HepG2 (cell line): ENCODE data around the gene SYNGR1. TPM values are rescaled to one million over a fixed set of nuclear protein-coding genes. Genes with fewer than 3 reads are reported as not detected.

Experiments
- AKNA ChIP-seq: sonication (generic); formaldehyde crosslinking; IDR thresholded peaks from 2 replicates; pipeline ENCODE4 v1.4.0; 2020; ENCODE audit warnings: missing genetic modification reagents, borderline replicate concordance
- EHMT2 ChIP-seq: fragments of 200-600 bp; sonication (generic); IDR thresholded peaks from 2 replicates; pipeline ENCODE4 v1.7.0; 2017; ENCODE audit warnings: antibody characterized with exemption, low read depth, low read length, borderline replicate concordance
- RARG ChIP-seq: sonication (generic); formaldehyde crosslinking; IDR thresholded peaks from 2 replicates; pipeline ENCODE4 v1.4.0; 2020; ENCODE audit warnings: low read depth, mild to moderate bottlenecking, missing genetic modification reagents
- RELA ChIP-seq: sonication (generic); formaldehyde crosslinking; IDR thresholded peaks from 2 replicates; pipeline ENCODE4 v1.4.0; 2020; ENCODE audit warnings: missing genetic modification reagents
- ZBTB42 ChIP-seq: sonication (generic); formaldehyde crosslinking; IDR thresholded peaks from 2 replicates; pipeline ENCODE4 v1.5.0; 2020; ENCODE audit warnings: mild to moderate bottlenecking, missing genetic modification reagents
- ZNF280D ChIP-seq: sonication (generic); formaldehyde crosslinking; IDR thresholded peaks from 2 replicates; pipeline ENCODE4 v1.5.1; 2020; ENCODE audit warnings: mild to moderate bottlenecking, missing genetic modification reagents
- ZNF552 ChIP-seq: sonication (generic); formaldehyde crosslinking; IDR thresholded peaks from 2 replicates; pipeline ENCODE4 v1.9.0; 2022; ENCODE audit warnings: missing genetic modification reagents, mild to moderate bottlenecking, borderline replicate concordance
- ZUFSP ChIP-seq: sonication (generic); formaldehyde crosslinking; IDR thresholded peaks from 2 replicates; pipeline ENCODE4 v1.9.0; 2021; ENCODE audit warnings: missing genetic modification reagents, mild to moderate bottlenecking, borderline replicate concordance
- polyA plus RNA-seq, 8 experiments: library from polyadenylated mRNA; depleted of rRNA in 3 of 8; stranded (reverse) in 7 of 8; unstranded in 1 of 8; fragments of >200 nt; fragmentation: Illumina TruSeq in 4 of 8; extraction: Trizol in 4 of 8; gene quantifications; 2 replicates each; pipeline versions ENCODE4 v1.2.1 to v1.2.3, GENCODE V29; 2011 to 2016; ENCODE audit warnings: low read depth in 4 of 8, missing spikeins in 1 of 8, mixed read lengths in 1 of 8; ENCODE audit not compliant: insufficient read depth in 1 of 8
- total RNA-seq, 5 experiments: library from RNA; depleted of rRNA; stranded (reverse); fragments of >200 nt; fragmentation: Illumina TruSeq; extraction: Trizol; gene quantifications; 2 replicates each; pipeline ENCODE4 v1.2.3, GENCODE V29; 2016; ENCODE audit warnings: low read depth in 1 of 5
- TF ChIP-seq, protein P1 (sequence below): sonication (generic); formaldehyde crosslinking; IDR thresholded peaks from 2 replicates; pipeline ENCODE4 v1.5.1; 2020; ENCODE audit warnings: mild to moderate bottlenecking, missing genetic modification reagents, borderline replicate concordance
- TF ChIP-seq, protein P2 (sequence below): sonication (generic); formaldehyde crosslinking; IDR thresholded peaks from 2 replicates; pipeline ENCODE4 v1.4.0; 2020; ENCODE audit warnings: missing genetic modification reagents, borderline replicate concordance

The SYNGR1 gene
- total and polyA plus RNA-seq, 2 of the 13 experiments (the other 11 are each of a cell fraction or from before 2014, with no cell fraction given) = 0.27 to 2.7 TPM

GRCh38 chr22:39319284-39320022 is 30.3 kb upstream of the SYNGR1 start, which contains the start of gene RPL3 (continued):
- TF ChIP-seq, protein P1, sequence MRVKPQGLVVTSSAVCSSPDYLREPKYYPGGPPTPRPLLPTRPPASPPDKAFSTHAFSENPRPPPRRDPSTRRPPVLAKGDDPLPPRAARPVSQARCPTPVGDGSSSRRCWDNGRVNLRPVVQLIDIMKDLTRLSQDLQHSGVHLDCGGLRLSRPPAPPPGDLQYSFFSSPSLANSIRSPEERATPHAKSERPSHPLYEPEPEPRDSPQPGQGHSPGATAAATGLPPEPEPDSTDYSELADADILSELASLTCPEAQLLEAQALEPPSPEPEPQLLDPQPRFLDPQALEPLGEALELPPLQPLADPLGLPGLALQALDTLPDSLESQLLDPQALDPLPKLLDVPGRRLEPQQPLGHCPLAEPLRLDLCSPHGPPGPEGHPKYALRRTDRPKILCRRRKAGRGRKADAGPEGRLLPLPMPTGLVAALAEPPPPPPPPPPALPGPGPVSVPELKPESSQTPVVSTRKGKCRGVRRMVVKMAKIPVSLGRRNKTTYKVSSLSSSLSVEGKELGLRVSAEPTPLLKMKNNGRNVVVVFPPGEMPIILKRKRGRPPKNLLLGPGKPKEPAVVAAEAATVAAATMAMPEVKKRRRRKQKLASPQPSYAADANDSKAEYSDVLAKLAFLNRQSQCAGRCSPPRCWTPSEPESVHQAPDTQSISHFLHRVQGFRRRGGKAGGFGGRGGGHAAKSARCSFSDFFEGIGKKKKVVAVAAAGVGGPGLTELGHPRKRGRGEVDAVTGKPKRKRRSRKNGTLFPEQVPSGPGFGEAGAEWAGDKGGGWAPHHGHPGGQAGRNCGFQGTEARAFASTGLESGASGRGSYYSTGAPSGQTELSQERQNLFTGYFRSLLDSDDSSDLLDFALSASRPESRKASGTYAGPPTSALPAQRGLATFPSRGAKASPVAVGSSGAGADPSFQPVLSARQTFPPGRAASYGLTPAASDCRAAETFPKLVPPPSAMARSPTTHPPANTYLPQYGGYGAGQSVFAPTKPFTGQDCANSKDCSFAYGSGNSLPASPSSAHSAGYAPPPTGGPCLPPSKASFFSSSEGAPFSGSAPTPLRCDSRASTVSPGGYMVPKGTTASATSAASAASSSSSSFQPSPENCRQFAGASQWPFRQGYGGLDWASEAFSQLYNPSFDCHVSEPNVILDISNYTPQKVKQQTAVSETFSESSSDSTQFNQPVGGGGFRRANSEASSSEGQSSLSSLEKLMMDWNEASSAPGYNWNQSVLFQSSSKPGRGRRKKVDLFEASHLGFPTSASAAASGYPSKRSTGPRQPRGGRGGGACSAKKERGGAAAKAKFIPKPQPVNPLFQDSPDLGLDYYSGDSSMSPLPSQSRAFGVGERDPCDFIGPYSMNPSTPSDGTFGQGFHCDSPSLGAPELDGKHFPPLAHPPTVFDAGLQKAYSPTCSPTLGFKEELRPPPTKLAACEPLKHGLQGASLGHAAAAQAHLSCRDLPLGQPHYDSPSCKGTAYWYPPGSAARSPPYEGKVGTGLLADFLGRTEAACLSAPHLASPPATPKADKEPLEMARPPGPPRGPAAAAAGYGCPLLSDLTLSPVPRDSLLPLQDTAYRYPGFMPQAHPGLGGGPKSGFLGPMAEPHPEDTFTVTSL = peak; percentile 84
- TF ChIP-seq, protein P2, sequence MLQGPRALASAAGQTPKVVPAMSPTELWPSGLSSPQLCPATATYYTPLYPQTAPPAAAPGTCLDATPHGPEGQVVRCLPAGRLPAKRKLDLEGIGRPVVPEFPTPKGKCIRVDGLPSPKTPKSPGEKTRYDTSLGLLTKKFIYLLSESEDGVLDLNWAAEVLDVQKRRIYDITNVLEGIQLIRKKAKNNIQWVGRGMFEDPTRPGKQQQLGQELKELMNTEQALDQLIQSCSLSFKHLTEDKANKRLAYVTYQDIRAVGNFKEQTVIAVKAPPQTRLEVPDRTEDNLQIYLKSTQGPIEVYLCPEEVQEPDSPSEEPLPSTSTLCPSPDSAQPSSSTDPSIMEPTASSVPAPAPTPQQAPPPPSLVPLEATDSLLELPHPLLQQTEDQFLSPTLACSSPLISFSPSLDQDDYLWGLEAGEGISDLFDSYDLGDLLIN (CRISPR knock-in tag) = peak; percentile 88
- TF ChIP-seq ZUFSP (CRISPR knock-in tag) (no peak), ZNF552 (CRISPR knock-in tag) (peak; percentile 70; the same call in 1 of the 2 replicates), EHMT2 (no peak), RELA (no peak), ZBTB42 (CRISPR knock-in tag) (no peak), AKNA (CRISPR knock-in tag) (no peak), RARG (CRISPR knock-in tag) (no peak), ZNF280D (peak; percentile 65; the same call in 1 of the 2 replicates)
